Measurements from ENCODE around the gene UBE3C. TPM values are rescaled to one million over a fixed set of nuclear protein-coding genes. Genes with fewer than 3 reads are reported as not detected.
"Not testable (repeated sequence)": the region's sequence is repeated elsewhere in the genome, so short reads cannot be mapped to it uniquely, and the experiment has no call there.

UBE3C gene
- total RNA-seq, 2 experiments from 2014 or later = 50.3 to 51.3 TPM

DNA sequence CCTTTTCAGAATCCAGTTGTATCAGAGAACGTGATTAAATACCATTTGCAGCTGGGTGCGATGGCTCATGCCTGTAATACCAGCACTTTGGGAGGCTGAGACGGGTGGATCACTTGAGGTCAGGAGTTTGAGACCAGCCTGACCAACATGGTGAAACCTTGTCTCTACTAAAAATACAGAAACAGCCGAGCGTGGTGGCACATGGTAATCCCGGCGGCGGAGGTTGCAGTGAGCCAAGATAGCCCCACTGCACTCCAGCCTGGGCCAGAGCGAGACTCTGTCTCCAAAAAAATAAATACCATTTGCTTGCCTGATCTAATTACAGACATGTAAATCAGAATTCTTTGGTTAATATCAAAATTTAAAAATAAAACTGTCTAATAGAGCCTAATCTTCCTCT is 20.8 kb downstream of the UBE3C start:
- POLR2A ChIA-PET = not testable (repeated sequence)
- peaks cover 12% of the 10 kb centered on the region for H3K36me3 Mint-ChIP-seq (ENCODE audit: low read depth)
- CTCF ChIA-PET = interaction anchor here (1.1 to 1.3 kb wide), 2 partner anchors 19 to 29 kb away, joined by 3 read pairs; no protein-coding TSS in a partner anchor

DNA sequence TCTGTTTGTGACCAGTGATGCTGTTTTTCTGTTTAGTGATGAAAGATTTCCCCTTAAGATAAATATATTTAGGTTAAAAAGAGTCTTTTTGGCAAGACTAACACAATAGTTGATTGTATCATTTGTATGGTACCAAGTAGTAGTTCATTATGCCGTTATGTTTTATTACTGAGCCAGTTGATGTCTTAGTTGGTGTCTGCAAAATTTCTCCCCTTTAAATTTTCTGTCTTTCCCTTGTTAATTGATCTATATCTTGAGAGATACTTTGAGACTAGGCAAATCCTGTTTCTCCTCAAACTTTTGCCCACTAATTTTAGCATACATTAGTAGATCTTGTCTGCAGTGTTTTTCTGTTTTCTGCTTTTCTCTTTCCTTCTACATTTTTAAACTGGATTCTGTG is 21.7 kb downstream of the UBE3C start:
- POLR2A ChIA-PET = no interaction called here
- no peak overlapping the region for H3K27ac Mint-ChIP-seq
- CTCF ChIA-PET = interaction anchor here (0.6 kb wide), 1 partner anchor 222 kb away, joined by 3 read pairs; no protein-coding TSS in a partner anchor

More for the DNA sequence above, 20.8 kb downstream of the UBE3C start:
- H3K27me3 Mint-ChIP-seq, DNase-seq, H3K4me3 Mint-ChIP-seq, H3K9me3 Mint-ChIP-seq, H3K27ac Mint-ChIP-seq: not testable (repeated sequence)
- peaks cover 12% of the 10 kb centered on the region for H3K4me1 Mint-ChIP-seq

DNA sequence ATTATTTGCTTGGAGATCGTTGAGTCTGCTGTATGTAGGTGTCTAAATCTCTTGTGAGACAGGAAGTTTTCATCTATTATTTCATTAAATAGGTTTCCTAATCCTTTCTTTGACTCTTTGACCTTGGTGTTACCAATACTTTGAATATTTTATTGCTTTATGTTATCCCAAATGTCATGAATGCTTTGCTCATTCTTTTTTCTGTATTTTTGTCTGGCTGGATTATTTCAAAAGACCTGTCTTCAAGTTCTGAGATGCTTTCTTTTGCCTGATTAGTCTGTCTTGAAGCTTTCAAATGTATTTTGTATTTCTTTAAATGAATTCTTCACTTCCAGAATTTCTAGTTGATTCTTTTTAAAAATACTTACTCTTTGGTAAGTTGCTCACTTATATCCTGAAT is 27.3 kb downstream of the UBE3C start:
- H3K27me3 Mint-ChIP-seq = no peaks in the 10 kb centered on the region
- H3K27ac Mint-ChIP-seq = no peak overlapping the region
- ChIA-PET POLR2A (no interaction called here), CTCF (no interaction called here)
- peaks cover 47% of the 10 kb centered on the region for H3K36me3 Mint-ChIP-seq (ENCODE audit: low read depth)
- H3K9me3 Mint-ChIP-seq = peaks cover 9% of the 10 kb centered on the region
- no peaks in the 10 kb centered on the region for H3K4me1 Mint-ChIP-seq
- no peak overlapping the region for H3K4me3 Mint-ChIP-seq
- DNase-seq = no peak

More for the DNA sequence above, 21.7 kb downstream of the UBE3C start:
- DNase-seq = no peak
- H3K9me3 Mint-ChIP-seq = peaks cover 7% of the 10 kb centered on the region
- H3K36me3 Mint-ChIP-seq (ENCODE audit: low read depth) = peaks cover 21% of the 10 kb centered on the region
- peaks cover 9% of the 10 kb centered on the region for H3K4me1 Mint-ChIP-seq
- H3K4me3 Mint-ChIP-seq = no peak overlapping the region
- H3K27me3 Mint-ChIP-seq = no peaks in the 10 kb centered on the region

DNA sequence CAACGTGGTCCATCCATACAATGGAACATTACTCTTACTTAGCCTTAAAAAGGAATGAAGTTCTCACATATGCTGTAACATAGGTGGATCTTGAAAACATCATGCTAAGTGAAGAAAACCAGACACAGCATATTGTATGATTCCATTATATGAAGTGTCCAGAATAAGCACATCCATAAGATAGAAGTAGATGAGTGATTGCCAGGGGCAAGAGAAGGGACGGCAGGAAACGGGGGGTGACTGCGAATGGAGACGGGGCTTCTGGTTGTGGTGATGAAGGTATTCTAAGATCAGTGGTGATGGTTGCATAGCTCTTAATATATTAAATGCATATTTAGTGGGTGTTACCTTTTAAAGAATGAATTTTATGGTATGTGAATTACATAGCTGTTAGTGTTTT is 29.8 kb downstream of the UBE3C start:
- ChIA-PET CTCF (no interaction called here), POLR2A (no interaction called here)
- Mint-ChIP-seq H3K4me1 (no peaks in the 10 kb centered on the region), H3K27me3 (no peaks in the 10 kb centered on the region), H3K27ac (no peak overlapping the region), H3K36me3 (ENCODE audit: low read depth) (peaks cover 51% of the 10 kb centered on the region), H3K9me3 (peaks cover 9% of the 10 kb centered on the region), H3K4me3 (no peak overlapping the region)
- no peak for DNase-seq

DNA sequence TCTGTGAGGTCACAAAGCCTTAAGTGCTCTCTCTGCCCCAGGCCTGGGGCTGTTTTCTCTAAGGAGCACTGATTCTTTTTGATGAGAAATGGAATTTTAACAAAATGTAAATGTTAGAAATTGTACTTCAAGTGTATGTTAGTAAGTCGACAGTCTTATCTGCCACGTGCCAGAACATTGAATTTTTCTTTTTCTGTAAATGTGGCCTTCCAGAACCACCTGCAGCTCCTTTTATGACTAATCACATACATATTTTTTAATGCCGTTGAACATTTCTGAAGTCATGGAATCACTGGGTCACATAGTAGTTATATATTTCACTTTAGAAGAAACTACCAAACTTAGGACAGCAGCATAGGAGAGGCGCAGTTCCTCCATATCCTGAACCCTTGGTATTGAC is 38.0 kb downstream of the UBE3C start:
- Mint-ChIP-seq H3K27ac (no peak overlapping the region), H3K4me3 (no peak overlapping the region), H3K27me3 (no peaks in the 10 kb centered on the region), H3K9me3 (no peaks in the 10 kb centered on the region), H3K4me1 (no peaks in the 10 kb centered on the region), H3K36me3 (ENCODE audit: low read depth) (peaks cover 35% of the 10 kb centered on the region)
- CTCF ChIA-PET = no interaction called here
- no peak for DNase-seq
- POLR2A ChIA-PET = no interaction called here

DNA sequence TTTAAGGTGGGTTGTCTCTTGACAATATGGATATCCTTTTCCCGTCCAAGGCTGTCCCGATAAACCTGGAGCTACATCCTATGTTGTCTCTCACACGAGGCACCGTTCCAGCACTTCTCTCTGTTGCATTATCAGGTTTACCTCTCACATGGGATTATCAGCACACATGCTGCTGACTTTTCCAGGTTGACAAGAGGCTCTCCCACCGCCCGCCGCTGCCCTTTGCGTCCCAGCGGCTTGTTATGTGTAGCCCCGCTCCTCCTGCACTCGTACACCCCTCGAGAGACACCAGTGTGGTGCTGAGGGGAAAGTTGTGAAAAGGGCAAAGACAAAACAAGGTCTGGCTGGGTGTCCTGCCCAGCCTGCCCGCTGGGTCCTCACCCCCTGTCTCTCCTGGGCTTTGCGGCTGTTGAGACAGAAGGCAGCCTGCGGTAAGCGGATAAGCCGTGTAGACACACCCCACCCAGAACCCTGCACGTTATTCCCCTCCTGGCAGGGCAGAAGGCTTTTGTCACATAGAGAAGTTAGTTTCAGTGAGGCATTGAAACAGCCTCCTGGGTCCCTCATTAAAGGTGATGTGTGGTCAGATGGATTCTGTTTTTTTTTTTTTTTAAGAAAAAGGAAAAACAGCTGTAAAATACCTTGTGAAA is 38.7 kb downstream of the UBE3C start:
- CTCF ChIA-PET = interaction anchor here (0.7 to 1.1 kb wide), 2 partner anchors 19 to 28 kb away, joined by 3 read pairs; no protein-coding TSS in a partner anchor
- Mint-ChIP-seq H3K27me3 (no peaks in the 10 kb centered on the region), H3K9me3 (no peaks in the 10 kb centered on the region), H3K4me3 (no peak overlapping the region), H3K4me1 (no peaks in the 10 kb centered on the region), H3K27ac (no peak overlapping the region), H3K36me3 (ENCODE audit: low read depth) (peaks cover 38% of the 10 kb centered on the region)
- POLR2A ChIA-PET = no interaction called here
- DNase-seq = no peak

DNA sequence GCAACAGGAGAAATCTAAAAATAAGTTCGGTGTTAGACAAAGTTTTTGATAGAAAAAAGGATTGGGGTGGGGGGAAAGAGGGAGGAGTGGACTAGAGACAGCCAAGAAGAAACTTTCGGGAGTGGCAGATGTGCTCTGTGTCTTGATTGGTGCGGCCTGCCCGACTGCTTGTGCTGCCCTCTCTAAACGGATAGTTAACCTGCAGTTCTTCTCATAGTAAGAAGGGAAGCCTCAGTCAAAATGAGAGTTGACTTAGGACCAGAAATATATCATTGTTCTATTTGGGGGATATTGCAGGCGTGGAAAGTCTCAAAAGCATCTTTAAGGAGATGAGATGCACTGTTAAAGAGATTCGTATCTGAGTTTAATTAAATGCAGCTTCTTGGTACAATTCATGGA is 39.3 kb downstream of the UBE3C start:
- DNase-seq = no peak
- no peaks in the 10 kb centered on the region for H3K9me3 Mint-ChIP-seq
- no peak overlapping the region for H3K27ac Mint-ChIP-seq
- H3K4me3 Mint-ChIP-seq = no peak overlapping the region
- H3K36me3 Mint-ChIP-seq (ENCODE audit: low read depth) = peaks cover 35% of the 10 kb centered on the region
- ChIA-PET CTCF (interaction anchor here (1.1 kb wide), 1 partner anchor 19 kb away, joined by 3 read pairs; no protein-coding TSS in a partner anchor), POLR2A (no interaction called here)
- H3K4me1 Mint-ChIP-seq = no peaks in the 10 kb centered on the region
- H3K27me3 Mint-ChIP-seq = no peaks in the 10 kb centered on the region

DNA sequence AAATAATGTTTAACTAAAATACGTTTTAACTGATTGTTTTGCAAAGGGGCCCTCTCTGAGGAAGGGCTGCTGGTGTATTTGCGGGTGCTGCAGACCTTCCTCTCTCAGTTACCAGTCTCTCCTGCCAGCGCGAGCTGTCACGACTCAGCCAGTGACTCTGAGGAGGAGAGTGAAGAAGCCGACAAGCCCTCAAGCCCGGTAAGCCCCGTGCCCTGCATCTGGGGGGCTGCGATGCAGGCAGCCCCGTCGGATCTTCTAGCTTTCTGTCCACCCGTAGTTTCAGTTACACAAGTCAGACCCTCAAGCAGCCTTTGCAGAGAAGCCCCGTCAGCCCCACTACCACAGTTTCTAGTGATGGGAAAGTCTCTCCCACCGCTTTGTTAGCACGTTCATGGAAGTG is 45.1 kb downstream of the UBE3C start:
- no peaks in the 10 kb centered on the region for H3K9me3 Mint-ChIP-seq
- ChIA-PET CTCF (interaction anchor here (1.3 kb wide), 1 partner anchor 8 kb away, joined by 3 read pairs; no protein-coding TSS in a partner anchor), POLR2A (no interaction called here)
- DNase-seq = no peak
- peaks cover 43% of the 10 kb centered on the region for H3K36me3 Mint-ChIP-seq (ENCODE audit: low read depth)
- no peak overlapping the region for H3K4me3 Mint-ChIP-seq
- H3K27ac Mint-ChIP-seq = no peak overlapping the region
- H3K27me3 Mint-ChIP-seq = no peaks in the 10 kb centered on the region
- H3K4me1 Mint-ChIP-seq = no peaks in the 10 kb centered on the region

DNA sequence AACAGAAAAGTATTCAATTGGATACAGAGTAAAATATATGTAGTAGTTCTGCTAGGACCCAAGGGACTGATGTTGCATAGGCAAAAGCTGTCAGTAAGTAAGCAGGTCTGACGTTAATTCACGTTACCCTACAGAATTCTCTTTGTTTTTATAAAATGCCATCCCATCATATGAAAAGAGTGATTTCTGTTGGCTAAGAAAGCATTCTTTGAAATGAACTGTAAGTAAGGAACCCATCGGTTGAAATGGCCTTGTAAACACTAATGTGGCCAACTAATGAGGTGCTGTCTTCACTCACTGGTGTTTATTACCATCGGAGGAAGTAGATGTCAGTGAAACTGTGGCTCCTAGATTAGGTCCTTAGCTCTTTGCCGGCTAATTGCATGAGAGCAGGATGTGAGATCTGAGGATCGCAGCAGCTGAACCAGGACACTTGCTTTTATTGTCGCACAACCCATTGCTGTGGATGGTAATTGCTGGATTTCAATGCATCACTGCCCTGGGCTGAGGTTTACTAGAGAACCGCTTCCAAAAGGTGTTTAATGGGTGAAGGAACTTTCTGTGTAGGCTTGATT is 49.5 kb downstream of the UBE3C start:
- ChIA-PET CTCF (no interaction called here), POLR2A (no interaction called here)
- Mint-ChIP-seq H3K27ac (no peak overlapping the region), H3K9me3 (no peaks in the 10 kb centered on the region), H3K4me3 (no peak overlapping the region), H3K4me1 (no peaks in the 10 kb centered on the region), H3K36me3 (ENCODE audit: low read depth) (peaks cover 44% of the 10 kb centered on the region), H3K27me3 (no peaks in the 10 kb centered on the region)
- no peak for DNase-seq

DNA sequence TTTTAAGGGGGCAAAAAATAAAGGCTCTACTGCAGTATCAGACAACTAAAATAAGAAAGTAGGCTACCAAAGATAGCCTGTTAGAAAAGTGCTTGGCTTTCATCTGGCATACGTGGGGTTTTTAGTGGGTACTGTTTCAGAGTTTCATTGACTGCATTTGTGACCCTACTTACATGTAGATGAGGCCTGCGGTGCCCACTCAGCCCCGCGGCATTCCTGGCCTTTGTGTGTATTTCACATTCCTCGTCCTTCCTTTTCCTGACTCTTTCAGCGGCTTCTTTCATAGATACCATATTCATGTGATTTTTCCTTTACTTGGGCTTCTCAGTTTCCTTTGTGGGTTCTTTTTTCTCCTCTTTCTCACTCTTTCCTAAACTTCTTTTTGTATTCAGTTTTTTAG is 50.7 kb downstream of the UBE3C start:
- Mint-ChIP-seq H3K4me3 (no peak overlapping the region), H3K9me3 (no peaks in the 10 kb centered on the region), H3K36me3 (ENCODE audit: low read depth) (peaks cover 44% of the 10 kb centered on the region), H3K27ac (no peak overlapping the region), H3K4me1 (no peaks in the 10 kb centered on the region), H3K27me3 (no peaks in the 10 kb centered on the region)
- no peak for DNase-seq
- POLR2A ChIA-PET = no interaction called here
- CTCF ChIA-PET = no interaction called here

DNA sequence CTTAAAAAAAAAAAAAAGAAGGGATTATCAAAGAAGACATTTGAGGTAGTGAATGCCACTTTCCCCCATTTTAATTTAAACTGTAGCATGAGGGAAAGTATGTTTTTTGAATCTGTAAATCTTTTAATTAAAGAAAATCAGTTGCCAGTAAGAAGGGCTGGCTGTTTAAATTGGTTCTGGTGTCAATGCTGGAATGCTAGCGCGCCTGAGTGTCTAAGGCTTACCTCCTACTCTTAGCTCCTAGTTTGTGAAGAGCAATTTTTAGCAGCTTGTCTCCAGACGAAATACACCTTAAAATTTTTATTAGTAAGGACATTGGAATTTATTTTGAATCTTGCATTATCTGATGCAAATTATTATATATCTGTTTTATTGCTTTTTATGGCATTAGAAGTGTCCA is 54.1 kb downstream of the UBE3C start:
- CTCF ChIA-PET = interaction anchor here (0.6 kb wide), 1 partner anchor 288 kb away, joined by 3 read pairs; no protein-coding TSS in a partner anchor

DNA sequence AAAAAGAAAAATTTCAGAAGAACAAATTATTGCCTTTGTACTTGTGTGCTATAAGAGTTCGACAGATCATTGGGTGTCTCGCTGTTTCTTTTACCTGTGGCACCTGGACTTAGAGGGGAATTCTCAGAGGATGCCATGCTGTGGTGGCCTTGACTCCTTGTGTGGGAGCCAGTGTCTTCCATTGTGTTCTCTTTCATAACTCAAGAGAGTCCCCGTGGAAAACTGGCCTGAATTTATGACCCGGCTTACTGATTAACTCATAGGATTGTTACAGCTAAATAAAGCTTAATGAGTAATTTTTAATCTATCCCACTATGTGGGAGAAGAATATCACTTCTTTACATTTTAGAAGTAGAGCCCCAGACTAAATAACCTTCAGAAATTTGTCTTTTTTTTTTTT is 54.5 kb downstream of the UBE3C start:
- Mint-ChIP-seq H3K27ac (no peak overlapping the region), H3K36me3 (ENCODE audit: low read depth) (peaks cover 49% of the 10 kb centered on the region), H3K4me1 (no peaks in the 10 kb centered on the region), H3K9me3 (no peaks in the 10 kb centered on the region), H3K4me3 (no peak overlapping the region), H3K27me3 (no peaks in the 10 kb centered on the region)
- POLR2A ChIA-PET = no interaction called here
- DNase-seq = no peak
- CTCF ChIA-PET = no interaction called here

More for the DNA sequence above, 54.1 kb downstream of the UBE3C start:
- no peaks in the 10 kb centered on the region for H3K27me3 Mint-ChIP-seq
- POLR2A ChIA-PET = no interaction called here
- DNase-seq = no peak
- no peak overlapping the region for H3K4me3 Mint-ChIP-seq
- no peaks in the 10 kb centered on the region for H3K4me1 Mint-ChIP-seq
- peaks cover 48% of the 10 kb centered on the region for H3K36me3 Mint-ChIP-seq (ENCODE audit: low read depth)
- H3K9me3 Mint-ChIP-seq = no peaks in the 10 kb centered on the region
- H3K27ac Mint-ChIP-seq = no peak overlapping the region

DNA sequence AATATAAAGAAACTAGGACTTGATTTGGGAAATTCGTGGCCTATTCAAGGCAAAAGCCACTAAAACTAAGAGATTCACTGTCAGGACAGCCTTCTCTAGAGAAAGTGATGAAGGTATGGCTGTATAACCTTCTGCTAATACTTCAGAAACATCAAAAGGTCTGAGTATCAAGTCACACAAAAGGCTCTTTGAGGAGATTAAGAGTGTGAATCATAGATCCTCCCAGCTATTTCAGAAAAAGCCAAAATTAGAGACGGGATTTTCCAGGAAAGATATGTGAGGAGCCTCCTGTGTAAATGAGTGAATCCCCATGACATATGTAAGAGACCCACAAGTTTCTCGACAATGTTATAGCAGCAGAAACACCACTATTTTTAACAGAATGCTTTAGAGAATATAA is 56.2 kb downstream of the UBE3C start:
- H3K27ac Mint-ChIP-seq = no peak overlapping the region
- H3K36me3 Mint-ChIP-seq (ENCODE audit: low read depth) = peaks cover 43% of the 10 kb centered on the region
- no peaks in the 10 kb centered on the region for H3K4me1 Mint-ChIP-seq
- no peak overlapping the region for H3K4me3 Mint-ChIP-seq
- ChIA-PET CTCF (no interaction called here), POLR2A (no interaction called here)
- DNase-seq = no peak
- no peaks in the 10 kb centered on the region for H3K9me3 Mint-ChIP-seq
- H3K27me3 Mint-ChIP-seq = no peaks in the 10 kb centered on the region

DNA sequence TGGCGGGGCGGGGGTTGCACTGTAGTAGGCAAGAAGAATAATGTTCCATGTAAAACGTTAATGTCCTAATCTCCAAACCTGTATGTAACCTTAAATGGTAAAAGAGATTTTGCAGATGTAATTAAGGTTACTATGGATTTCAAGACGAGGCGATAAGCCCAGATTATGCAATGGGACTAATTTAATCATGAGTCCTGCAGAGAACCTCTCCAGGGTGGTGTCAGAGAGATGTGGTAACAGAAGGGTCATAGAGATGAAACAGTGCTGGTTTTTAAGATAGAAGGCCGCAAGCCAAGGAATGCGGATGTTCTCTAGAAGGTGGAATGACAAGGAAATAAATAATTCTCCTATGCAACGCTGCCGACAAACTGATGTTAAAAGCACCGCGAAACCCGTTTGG is 57.1 kb downstream of the UBE3C start:
- no peak for DNase-seq
- POLR2A ChIA-PET = no interaction called here
- no peak overlapping the region for H3K27ac Mint-ChIP-seq
- peaks cover 42% of the 10 kb centered on the region for H3K36me3 Mint-ChIP-seq (ENCODE audit: low read depth)
- H3K4me3 Mint-ChIP-seq = no peak overlapping the region
- H3K27me3 Mint-ChIP-seq = no peaks in the 10 kb centered on the region
- CTCF ChIA-PET = no interaction called here
- H3K9me3 Mint-ChIP-seq = no peaks in the 10 kb centered on the region
- no peaks in the 10 kb centered on the region for H3K4me1 Mint-ChIP-seq
